Measurements from ENCODE around the gene FXYD1. TPM values are rescaled to one million over a fixed set of nuclear protein-coding genes. Genes with fewer than 3 reads are reported as not detected.
A peak's percentile ranks its signal among the peaks of the same experiment; 100 is the strongest.
"Not testable (repeated sequence)": the region's sequence is repeated elsewhere in the genome, so short reads cannot be mapped to it uniquely, and the experiment has no call there.

FXYD1 gene
- total RNA-seq, 2 experiments from 2014 or later = 1.3 to 1.4 TPM

DNA sequence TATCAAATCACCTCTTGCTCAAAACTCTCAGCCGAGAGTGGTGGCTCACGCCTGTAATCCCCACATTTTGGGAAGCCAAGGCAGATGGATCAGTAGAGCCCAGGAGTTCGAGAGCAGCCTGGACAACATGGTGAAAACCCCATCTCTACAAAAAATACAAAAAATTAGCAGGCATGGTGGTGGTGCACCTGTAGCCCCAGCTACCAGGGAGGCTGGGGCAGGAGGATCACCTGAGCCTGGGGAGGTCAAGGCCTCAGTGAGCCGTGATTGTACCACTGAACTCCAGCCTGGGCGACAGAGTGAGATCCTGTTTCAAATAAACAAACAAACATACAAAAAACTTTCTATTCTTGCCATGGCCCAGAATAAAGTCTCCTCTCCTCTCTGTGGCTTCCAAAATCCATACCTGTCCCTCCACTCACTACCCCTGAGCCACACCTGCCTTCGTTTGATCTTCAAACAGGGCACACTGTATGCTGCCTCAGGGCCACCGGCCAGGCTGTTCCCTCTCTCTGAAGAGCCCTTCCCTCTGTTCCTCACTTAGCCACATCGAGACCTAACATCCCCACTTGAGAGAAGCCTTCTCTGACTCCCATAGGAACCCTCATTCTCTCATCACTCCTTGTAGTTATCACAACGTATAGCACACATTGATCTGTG is 10.1 kb upstream of the FXYD1 start:
- ChIA-PET POLR2A (interaction anchor here (1.2 kb wide), 1 partner anchor 12 kb away, joined by 3 read pairs; no protein-coding TSS in a partner anchor), CTCF (interaction anchor here (1.6 kb wide), 1 partner anchor 62 kb away, joined by 4 read pairs; no protein-coding TSS in a partner anchor)
- no peak for DNase-seq
- peaks cover 13% of the 10 kb centered on the region for H3K4me1 Mint-ChIP-seq (ENCODE audit: low read depth)
- H3K9me3 Mint-ChIP-seq (ENCODE audit: insufficient read depth) = no peaks in the 10 kb centered on the region
- H3K36me3 Mint-ChIP-seq (ENCODE audit: low read depth) = no peaks in the 10 kb centered on the region
- H3K27ac Mint-ChIP-seq = no peak overlapping the region
- no peaks in the 10 kb centered on the region for H3K27me3 Mint-ChIP-seq (ENCODE audit: low read depth)
- no peak overlapping the region for H3K4me3 Mint-ChIP-seq
- ATAC-seq = no peak

DNA sequence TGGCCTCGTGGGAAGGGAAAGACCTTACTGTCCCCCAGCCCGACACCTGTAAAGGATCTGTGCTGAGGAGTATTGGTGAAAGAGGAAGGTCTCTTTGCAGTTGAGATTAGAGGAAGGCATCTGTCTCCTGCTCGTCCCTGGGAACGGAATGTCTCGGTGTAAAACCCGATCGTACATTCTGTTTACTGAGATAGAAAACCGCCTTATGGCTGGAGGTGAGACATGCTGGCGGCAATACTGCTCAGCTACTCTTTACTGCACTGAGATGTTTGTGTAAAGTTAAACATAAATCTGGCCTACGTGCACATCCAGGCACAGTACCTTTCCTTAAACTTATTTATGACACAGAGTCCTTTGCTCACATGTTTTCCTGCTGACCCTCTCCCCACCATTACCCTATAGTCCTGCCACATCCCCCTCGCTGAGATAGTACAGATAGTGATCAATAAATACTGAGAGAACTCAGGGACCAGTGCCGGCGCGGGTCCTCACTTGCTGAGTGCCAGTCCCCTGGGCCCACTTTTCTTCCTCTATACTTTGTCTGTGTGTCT is 8.8 kb upstream of the FXYD1 start:
- H3K4me3 Mint-ChIP-seq; H3K4me1 Mint-ChIP-seq (ENCODE audit: low read depth); DNase-seq; H3K9me3 Mint-ChIP-seq (ENCODE audit: insufficient read depth); ATAC-seq; CTCF ChIA-PET; H3K27me3 Mint-ChIP-seq (ENCODE audit: low read depth); H3K36me3 Mint-ChIP-seq (ENCODE audit: low read depth); POLR2A ChIA-PET; H3K27ac Mint-ChIP-seq: not testable (repeated sequence)

GRCh38 chr19:35130761-35131720 is 7.6 kb upstream of the FXYD1 start:
- Mint-ChIP-seq H3K4me1 (ENCODE audit: low read depth) (peaks cover 8% of the 10 kb centered on the region), H3K9me3 (ENCODE audit: insufficient read depth) (no peaks in the 10 kb centered on the region), H3K27ac (no peak overlapping the region), H3K4me3 (no peak overlapping the region), H3K27me3 (ENCODE audit: low read depth) (no peaks in the 10 kb centered on the region), H3K36me3 (ENCODE audit: low read depth) (no peaks in the 10 kb centered on the region)
- CTCF ChIA-PET = no interaction called here
- no peak for ATAC-seq
- POLR2A ChIA-PET = no interaction called here
- DNase-seq = no peak

DNA sequence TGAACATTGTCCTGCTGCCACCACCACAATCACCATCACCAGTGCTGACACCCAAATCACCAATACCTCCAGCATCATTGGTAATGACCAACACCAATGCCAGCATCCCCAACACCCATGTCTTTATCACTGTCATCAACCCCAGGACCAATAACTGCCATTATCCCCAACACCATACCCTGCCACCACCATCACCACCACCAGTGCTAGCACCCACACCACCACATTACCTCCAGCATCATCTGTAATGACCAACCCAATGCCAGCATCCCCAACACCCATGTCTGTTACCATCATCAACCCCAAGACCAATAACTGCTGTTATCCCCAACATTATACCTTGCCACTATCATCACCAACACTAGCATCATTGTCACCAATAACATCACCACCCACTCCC is 6.4 kb upstream of the FXYD1 start:
- H3K9me3 Mint-ChIP-seq (ENCODE audit: insufficient read depth) = no peaks in the 10 kb centered on the region
- peaks cover 8% of the 10 kb centered on the region for H3K4me1 Mint-ChIP-seq (ENCODE audit: low read depth)
- ChIA-PET CTCF (no interaction called here), POLR2A (no interaction called here)
- no peaks in the 10 kb centered on the region for H3K36me3 Mint-ChIP-seq (ENCODE audit: low read depth)
- DNase-seq = no peak
- H3K4me3 Mint-ChIP-seq = no peak overlapping the region
- no peak for ATAC-seq
- H3K27me3 Mint-ChIP-seq (ENCODE audit: low read depth) = peaks cover 3% of the 10 kb centered on the region
- H3K27ac Mint-ChIP-seq = no peak overlapping the region

GRCh38 chr19:35133826-35134225 is 4.8 kb upstream of the FXYD1 start:
- ChIA-PET CTCF (no interaction called here), POLR2A (no interaction called here)
- Mint-ChIP-seq H3K27ac (no peak overlapping the region), H3K27me3 (ENCODE audit: low read depth) (peaks cover 8% of the 10 kb centered on the region), H3K4me1 (ENCODE audit: low read depth) (peaks cover 8% of the 10 kb centered on the region), H3K4me3 (no peak overlapping the region), H3K9me3 (ENCODE audit: insufficient read depth) (no peaks in the 10 kb centered on the region), H3K36me3 (ENCODE audit: low read depth) (no peaks in the 10 kb centered on the region)
- no peak for DNase-seq
- ATAC-seq = no peak

DNA sequence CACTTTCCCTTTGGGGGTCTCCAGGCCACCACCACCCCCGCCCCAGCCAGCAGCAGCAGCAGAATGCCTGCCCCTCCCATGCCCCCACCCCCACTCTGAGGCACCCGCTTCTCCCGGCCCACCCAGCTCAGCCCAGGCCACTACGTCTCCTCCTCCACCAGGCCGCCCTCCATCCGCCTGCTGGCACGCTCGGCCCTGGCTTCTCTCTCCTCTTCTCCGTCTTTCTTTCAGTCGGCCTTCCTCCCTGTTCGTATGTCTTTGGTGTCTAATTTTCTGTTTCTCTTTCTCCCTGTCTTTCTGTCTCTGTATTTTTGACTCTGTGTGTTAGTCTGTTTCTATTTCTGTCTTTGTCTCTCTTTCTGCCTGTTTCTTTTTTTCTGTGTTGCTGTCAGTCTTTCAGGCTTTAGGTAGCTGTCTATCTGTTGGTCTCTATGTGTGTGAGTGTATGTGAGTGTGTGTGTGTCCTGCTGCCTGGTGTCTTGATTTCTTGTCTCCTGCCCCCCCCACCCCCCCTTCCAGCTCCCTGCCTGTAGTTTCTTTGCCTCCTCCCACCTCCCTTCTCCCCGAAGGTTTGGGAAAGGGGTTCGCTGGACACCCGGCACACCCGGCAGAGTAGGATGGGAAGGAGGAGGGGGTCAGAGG is 3.9 kb upstream of the FXYD1 start, which contains the start of gene LGI4:
Gene LGI4, minus strand, starts transcription at position 459 of the 642 bp plus-strand sequence. Its CDS starts 379 bp downstream, at position 80.
- ChIA-PET CTCF (interaction anchor here (1.3 to 4.1 kb wide), 9 partner anchors 10 to 90 kb away, joined by 3 to 47 read pairs (median 6); partner anchors contain the start of gene FXYD5), POLR2A (no interaction called here)
- no peak within 1 kb of the TSS for H3K27ac Mint-ChIP-seq
- H3K27me3 Mint-ChIP-seq (ENCODE audit: low read depth) = peaks cover 8% of the 10 kb centered on the region
- H3K4me3 Mint-ChIP-seq = no peak within 1 kb of the TSS
- no peaks in the 10 kb centered on the region for H3K9me3 Mint-ChIP-seq (ENCODE audit: insufficient read depth)
- H3K4me1 Mint-ChIP-seq (ENCODE audit: low read depth) = peaks cover 8% of the 10 kb centered on the region
- ATAC-seq = no peak
- H3K36me3 Mint-ChIP-seq (ENCODE audit: low read depth) = no peaks in the 10 kb centered on the region
- DNase-seq = no peak

DNA sequence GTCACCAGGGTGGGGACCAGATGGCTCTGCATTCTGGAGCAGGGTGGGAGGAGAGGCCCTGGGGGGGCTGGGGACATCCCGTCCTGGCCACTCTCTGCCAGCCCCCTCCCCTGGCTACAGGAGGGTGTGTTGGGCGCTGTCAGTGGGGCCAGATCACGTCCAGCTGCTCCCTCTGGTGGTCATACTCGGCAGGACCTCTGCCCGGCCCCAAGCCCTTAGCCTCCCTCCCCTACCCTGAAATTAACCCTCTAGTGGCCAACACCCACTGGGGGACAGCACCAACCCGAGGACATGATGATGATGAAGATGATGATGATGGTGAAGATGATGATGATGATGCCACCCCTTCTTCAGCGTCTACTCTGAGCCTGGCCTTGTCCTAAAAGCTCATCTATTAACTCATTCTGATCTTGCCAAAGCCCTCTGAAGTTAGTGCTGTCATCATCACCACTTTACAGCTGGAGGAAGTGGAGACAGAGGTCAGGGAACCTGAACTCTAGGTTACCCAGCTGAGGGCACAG is 3.2 kb upstream of the FXYD1 start:
- H3K27me3 Mint-ChIP-seq (ENCODE audit: low read depth) = peaks cover 8% of the 10 kb centered on the region
- no peak overlapping the region for H3K27ac Mint-ChIP-seq
- ChIA-PET POLR2A (no interaction called here), CTCF (interaction anchor here (0.6 to 4.1 kb wide), 31 partner anchors 8 to 413 kb away, joined by 3 to 47 read pairs (median 4); partner anchors contain the start of gene FXYD5)
- no peaks in the 10 kb centered on the region for H3K36me3 Mint-ChIP-seq (ENCODE audit: low read depth)
- H3K4me3 Mint-ChIP-seq = no peak overlapping the region
- H3K9me3 Mint-ChIP-seq (ENCODE audit: insufficient read depth) = no peaks in the 10 kb centered on the region
- ATAC-seq (peak; percentile 82), DNase-seq (peak; percentile 78)
- peaks cover 8% of the 10 kb centered on the region for H3K4me1 Mint-ChIP-seq (ENCODE audit: low read depth)

GRCh38 chr19:35136231-35136630 is 2.4 kb upstream of the FXYD1 start:
- Mint-ChIP-seq H3K4me3 (no peak overlapping the region), H3K27ac (no peak overlapping the region)
- POLR2A ChIA-PET = no interaction called here

DNA sequence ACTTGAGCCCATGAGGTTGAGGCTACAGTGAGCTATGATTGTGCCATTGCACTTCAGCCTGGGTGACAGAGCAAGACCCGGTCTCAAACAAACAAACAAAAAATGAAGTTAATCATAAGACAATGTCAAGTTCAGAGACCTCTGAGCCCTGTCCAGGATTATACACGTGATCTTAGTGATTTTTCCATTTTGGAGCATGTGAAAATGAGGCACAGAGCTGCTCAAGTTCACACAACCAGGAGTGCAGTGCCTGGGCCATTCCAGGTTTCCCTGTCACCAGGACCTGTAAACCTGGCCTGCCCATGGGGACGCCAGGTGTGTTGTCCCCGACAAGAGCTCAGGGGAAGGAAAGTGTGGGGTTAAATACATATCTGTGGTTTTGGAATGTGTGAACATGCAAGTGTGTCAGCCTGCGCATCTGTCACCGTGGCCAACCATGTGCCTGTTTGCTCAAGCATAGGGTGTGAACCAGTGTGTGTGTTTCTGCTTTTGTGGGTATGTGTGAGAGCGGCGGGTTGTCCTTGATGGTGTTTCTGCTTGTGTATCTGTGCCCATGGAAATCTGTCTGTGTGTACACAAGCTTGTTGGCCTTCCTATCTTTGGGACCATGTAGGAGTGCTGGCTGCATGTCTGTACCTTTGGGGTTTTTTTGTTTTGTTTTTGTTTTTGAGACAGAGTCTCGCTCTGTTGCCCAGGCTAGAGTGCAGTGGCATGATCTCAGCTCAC is 1.5 kb upstream of the FXYD1 start:
- DNase-seq (no peak), ATAC-seq (no peak)
- ChIA-PET CTCF (interaction anchor here (1.1 to 4.1 kb wide), 7 partner anchors 11 to 142 kb away, joined by 3 to 47 read pairs (median 4); no protein-coding TSS in a partner anchor), POLR2A (no interaction called here)
- H3K27ac Mint-ChIP-seq = no peak overlapping the region
- no peak overlapping the region for H3K4me3 Mint-ChIP-seq
- H3K4me1 Mint-ChIP-seq (ENCODE audit: low read depth) = peaks cover 23% of the 10 kb centered on the region
- peaks cover 17% of the 10 kb centered on the region for H3K27me3 Mint-ChIP-seq (ENCODE audit: low read depth)
- no peaks in the 10 kb centered on the region for H3K9me3 Mint-ChIP-seq (ENCODE audit: insufficient read depth)
- H3K36me3 Mint-ChIP-seq (ENCODE audit: low read depth) = no peaks in the 10 kb centered on the region

More at GRCh38 chr19:35136231-35136630, 2.4 kb upstream of the FXYD1 start:
- CTCF ChIA-PET = interaction anchor here (0.6 to 4.1 kb wide), 33 partner anchors 9 to 412 kb away, joined by 3 to 47 read pairs (median 4); partner anchors contain the start of gene FXYD5
- Mint-ChIP-seq H3K4me1 (ENCODE audit: low read depth) (peaks cover 14% of the 10 kb centered on the region), H3K36me3 (ENCODE audit: low read depth) (no peaks in the 10 kb centered on the region), H3K27me3 (ENCODE audit: low read depth) (peaks cover 10% of the 10 kb centered on the region), H3K9me3 (ENCODE audit: insufficient read depth) (no peaks in the 10 kb centered on the region)
- DNase-seq = no peak
- no peak for ATAC-seq

GRCh38 chr19:35140207-35140961 is 1.8 kb downstream of the FXYD1 start:
- ChIA-PET CTCF (interaction anchor here (0.9 to 3.8 kb wide), 11 partner anchors 12 to 472 kb away, joined by 3 to 67 read pairs (median 11); partner anchors contain the start of genes FXYD5 and HAUS5), POLR2A (interaction anchor here (1.1 kb wide), 1 partner anchor 71 kb away, joined by 3 read pairs; no protein-coding TSS in a partner anchor)
- H3K27me3 Mint-ChIP-seq (ENCODE audit: low read depth) = peaks cover 32% of the 10 kb centered on the region
- DNase-seq (no peak), ATAC-seq (no peak)
- H3K36me3 Mint-ChIP-seq (ENCODE audit: low read depth) = no peaks in the 10 kb centered on the region
- no peaks in the 10 kb centered on the region for H3K9me3 Mint-ChIP-seq (ENCODE audit: insufficient read depth)
- H3K4me1 Mint-ChIP-seq (ENCODE audit: low read depth) = peaks cover 42% of the 10 kb centered on the region
- H3K4me3 Mint-ChIP-seq = no peak overlapping the region
- no peak overlapping the region for H3K27ac Mint-ChIP-seq
